ENCODE data around the gene ERMP1.

- TF ChIP-seq POLR2A (IDR thresholded peaks at IDR 0.05; ENCODE audit: low read depth) = no peak
- no peak for TF ChIP-seq CTCF (IDR thresholded peaks at IDR 0.05)
Observed at GRCh38 chr9:5854063-5854790, 21.3 kb upstream of the ERMP1 start.

All from esophagus muscularis mucosa (tissue), 3 donors.